HCT116 (cell line): ENCODE data around the gene RASSF9. TPM values are rescaled to one million over a fixed set of nuclear protein-coding genes. Genes with fewer than 3 reads are reported as not detected.
A peak's percentile ranks its signal among the peaks of the same experiment; 100 is the strongest.

Experiments
- ATAC-seq: fragments of 200-7000 bp; cut with Tn5 transposase; 2 replicates; pipeline ENCODE4 v1.9.1; 2020; ENCODE audit warnings: mild to moderate bottlenecking, moderate library complexity
- BruUV-seq: library from RNA; stranded (reverse); fragments of 400-500 nt; replicated peaks from 2 replicates; lab custom pipeline; 2021; lab: Mats Ljungman, UMichigan
- CTCF ChIA-PET: fragments of 300-600 bp; sonication (Branson Sonifier 250); formaldehyde crosslinking; loops from one replicate; lab custom pipeline; 2021; ENCODE audit warnings: antibody characterized with exemption; lab: Charles Lee
- POLR2A ChIA-PET: fragments of 300-600, 350-600 bp; sonication (Branson Sonifier 250); formaldehyde crosslinking; loops from one replicate; lab custom pipeline; 2021; ENCODE audit warnings: antibody characterized with exemption; lab: Charles Lee
- RAD21 ChIA-PET, 2 experiments: fragments of 300-600 bp; sonication (Branson Sonifier 250); formaldehyde crosslinking; loops; one replicate each; lab custom pipeline; 2023; ENCODE audit warnings: low total read pairs in 2 of 2; ENCODE audit not compliant: uncharacterized antibody in 2 of 2, unreplicated experiment in 2 of 2, low non-redundant PET in 1 of 2; lab: Charles Lee
- DNase-seq: peaks from one replicate; pipeline ENCODE4 v3.0.0-alpha.2; 2010; ENCODE audit warnings: low read depth, low spot score
- H2AFZ ChIP-seq: fragments of 200-600 bp; shearing (Covaris generic), sonication (generic); 2 replicates; pipeline ENCODE4 v1.6.1; 2017; ENCODE audit warnings: low read depth, mixed run types, mixed read lengths, antibody characterized with exemption, low read length; ENCODE audit not compliant: poor library complexity, severe bottlenecking
- H3K27ac ChIP-seq: 2 replicates; pipeline ENCODE4 v1.5.1; 2012; ENCODE audit warnings: low read depth, low read length
- H3K27me3 ChIP-seq: fragments of 200-600 bp; sonication (generic); 2 replicates; pipeline ENCODE4 v1.6.1; 2016; ENCODE audit warnings: mixed run types, low read length, mixed read lengths; ENCODE audit not compliant: insufficient read depth
- H3K36me3 ChIP-seq, 2 experiments: fragments of 200-500 bp in 1 of 2; fragments of 200-600 bp in 1 of 2; sonication (Bioruptor generic) in 1 of 2; sonication (generic) in 1 of 2; 2 replicates each; pipeline versions ENCODE4 v1.5.1 to v1.6.1; 2014 to 2016; ENCODE audit warnings: low read length in 2 of 2, inconsistent platforms in 1 of 2, mixed read lengths in 1 of 2, mixed run types in 1 of 2; ENCODE audit not compliant: insufficient read depth in 2 of 2, control insufficient read depth in 1 of 2
- H3K4me1 ChIP-seq, 2 experiments: fragments of 200-600 bp in 1 of 2; sonication (generic) in 1 of 2; 2 replicates each; pipeline versions ENCODE4 v1.5.1 to v1.6.1; 2012 to 2017; ENCODE audit warnings: low read length in 2 of 2, inconsistent platforms in 1 of 2, mild to moderate bottlenecking in 1 of 2, mixed read lengths in 1 of 2, mixed run types in 1 of 2, moderate library complexity in 1 of 2; ENCODE audit not compliant: insufficient read depth in 2 of 2, control insufficient read depth in 1 of 2
- H3K4me2 ChIP-seq: fragments of 200-600 bp; sonication (generic); 2 replicates; pipeline ENCODE4 v1.6.1; 2017; ENCODE audit warnings: mixed run types, low read length, mixed read lengths
- H3K4me3 ChIP-seq, 2 experiments: fragments of 200-600 bp in 1 of 2; sonication (generic) in 1 of 2; replicated peaks in 1 of 2; 2 replicates each; pipeline ENCODE4 v1.5.1; 2011 to 2016; ENCODE audit warnings: low read length in 2 of 2, control low read depth in 1 of 2, low read depth in 1 of 2, mild to moderate bottlenecking in 1 of 2, mixed read lengths in 1 of 2, mixed run types in 1 of 2
- H3K79me2 ChIP-seq: fragments of 200-600 bp; sonication (generic); 2 replicates; pipeline ENCODE4 v1.6.1; 2017; ENCODE audit warnings: mild to moderate bottlenecking, mixed run types, low read length, moderate library complexity, mixed read lengths; ENCODE audit not compliant: insufficient read depth
- H3K9ac ChIP-seq: fragments of 200-600 bp; sonication (generic); 2 replicates; pipeline ENCODE4 v1.6.1; 2016; ENCODE audit warnings: low read length, mixed read lengths
- H3K9me2 ChIP-seq: fragments of 200-600 bp; sonication (generic), shearing (Covaris generic); 2 replicates; pipeline ENCODE4 v1.6.1; 2017; ENCODE audit warnings: mixed run types, mild to moderate bottlenecking, moderate library complexity; ENCODE audit not compliant: insufficient read depth
- H3K9me3 ChIP-seq, 2 experiments: fragments of 200-500 bp in 1 of 2; fragments of 200-600 bp in 1 of 2; sonication (Bioruptor generic) in 1 of 2; sonication (generic) in 1 of 2; 2 replicates each; pipeline ENCODE4 v1.6.1; 2014 to 2017; ENCODE audit warnings: low read length in 2 of 2, mixed read lengths in 2 of 2, inconsistent platforms in 1 of 2, low read depth in 1 of 2, mild to moderate bottlenecking in 1 of 2, mixed run types in 1 of 2, moderate library complexity in 1 of 2; ENCODE audit not compliant: control insufficient read depth in 1 of 2, insufficient read depth in 1 of 2
- H4K20me1 ChIP-seq: fragments of 200-600 bp; sonication (generic), shearing (Covaris generic); 2 replicates; pipeline ENCODE4 v1.6.1; 2017; ENCODE audit warnings: mixed run types, mild to moderate bottlenecking, moderate library complexity; ENCODE audit not compliant: insufficient read depth
- CBX3 ChIP-seq: IDR thresholded peaks from 2 replicates; pipeline ENCODE4 v1.6.1; 2012; ENCODE audit warnings: low read depth
- CTCF ChIP-seq, 3 experiments: fragments of 200-600 bp in 1 of 3; sonication (generic) in 1 of 3; IDR thresholded peaks in 2 of 3; conservative IDR thresholded peaks in 1 of 3; 2 replicates each; pipeline ENCODE4 v1.5.1; 2012 to 2017; ENCODE audit warnings: low read depth in 2 of 3, low read length in 2 of 3, antibody characterized with exemption in 1 of 3, borderline replicate concordance in 1 of 3, control low read depth in 1 of 3, mild to moderate bottlenecking in 1 of 3, mixed read lengths in 1 of 3, mixed run types in 1 of 3, moderate library complexity in 1 of 3; ENCODE audit not compliant: insufficient read depth in 1 of 3
- EGR1 ChIP-seq: IDR thresholded peaks from 2 replicates; pipeline ENCODE4 v1.6.1; 2012; ENCODE audit warnings: low read depth
- EZH2phosphoT487 ChIP-seq: fragments of 200-600 bp; IDR thresholded peaks from 2 replicates; pipeline ENCODE4 v1.6.1; 2018; ENCODE audit warnings: antibody characterized with exemption, borderline replicate concordance
- FOSL1 ChIP-seq: IDR thresholded peaks from 2 replicates; pipeline ENCODE4 v1.6.1; 2012; ENCODE audit warnings: low read depth
- JUND ChIP-seq: IDR thresholded peaks from 2 replicates; pipeline ENCODE4 v1.6.1; 2012
- POLR2AphosphoS5 ChIP-seq: IDR thresholded peaks from 2 replicates; pipeline ENCODE4 v1.6.1; 2011; ENCODE audit warnings: mild to moderate bottlenecking, low read depth, low read length, moderate library complexity
- RAD21 ChIP-seq: IDR thresholded peaks from 2 replicates; pipeline ENCODE4 v1.6.1; 2012; ENCODE audit warnings: low read depth, mild to moderate bottlenecking
- TCF7L2 ChIP-seq: IDR thresholded peaks from 2 replicates; pipeline ENCODE4 v1.7.0; 2011; ENCODE audit warnings: borderline replicate concordance, inconsistent platforms; ENCODE audit not compliant: insufficient read depth, insufficient read length; ENCODE audit errors: extremely low read depth
- YY1 ChIP-seq: IDR thresholded peaks from 2 replicates; pipeline ENCODE4 v1.6.1; 2011; ENCODE audit warnings: low read length, low read depth, moderate library complexity, mild to moderate bottlenecking; ENCODE audit not compliant: insufficient replicate concordance; ENCODE audit errors: extremely low read depth
- ZBTB33 ChIP-seq: IDR thresholded peaks from 2 replicates; pipeline ENCODE4 v1.6.1; 2011; ENCODE audit warnings: mild to moderate bottlenecking, low read length, moderate library complexity; ENCODE audit not compliant: insufficient replicate concordance; ENCODE audit errors: extremely low read depth
- ZNF274 ChIP-seq: fragments of 200-500 bp; sonication (Bioruptor generic); IDR thresholded peaks from 2 replicates; pipeline ENCODE4 v1.6.1; 2014; ENCODE audit warnings: mild to moderate bottlenecking, low read depth, low read length, inconsistent platforms
- intact Hi-C: fragments of 100-400 bp; cut with micrococcal nuclease; formaldehyde crosslinking; loops from 2 replicates; pipeline ENCODE4 v1.10.0; 2022
- total RNA-seq: library from RNA; stranded (reverse); gene quantifications from one replicate; pipeline ENCODE4 v1.2.1, GENCODE V29; 2021; ENCODE audit not compliant: unreplicated experiment

Gene RASSF9
- total RNA-seq, 1 experiment from 2014 or later: not detected

- no TSS peak for BruUV-seq
- peaks cover 0 to 9% of the 10 kb centered on the region in 2 experiments; a peak in 2 of 4 replicates for H3K4me1 ChIP-seq
- ATAC-seq: no peak
- H3K27me3 ChIP-seq: no peaks in the 10 kb centered on the region
- H3K36me3 ChIP-seq: no peaks in the 10 kb centered on the region
- H3K9me3 ChIP-seq: no peaks in the 10 kb centered on the region
- no peaks in the 10 kb centered on the region for H3K9me2 ChIP-seq
- peak overlapping the region; percentile 47 for H2AFZ ChIP-seq
- no peak overlapping the region for H3K4me3 ChIP-seq
- no peak overlapping the region for H3K4me2 ChIP-seq
- ChIA-PET RAD21 (no interaction called here), CTCF (no interaction called here), POLR2A (no interaction called here)
- no peak for DNase-seq
- no peak overlapping the region for H3K27ac ChIP-seq
- no peaks in the 10 kb centered on the region for H3K79me2 ChIP-seq
- TF ChIP-seq RAD21 (no peak), ZNF274 (no peak), FOSL1 (no peak), CBX3 (no peak), CTCF (IDR thresholded peaks at IDR 0.05 in 2 of 3, conservative IDR thresholded peaks at IDR 0.05 in 1 of 3; ENCODE audit: borderline replicate concordance in 1 of 3, insufficient read depth in 1 of 3, low read depth in 2 of 3, low read length in 2 of 3) (no peak), YY1 (no peak), TCF7L2 (no peak), EZH2phosphoT487 (no peak), EGR1 (no peak), JUND (no peak), POLR2AphosphoS5 (no peak), ZBTB33 (no peak)
- intact Hi-C loops: no loop called here
- H3K9ac ChIP-seq: no peak overlapping the region
- no peaks in the 10 kb centered on the region for H4K20me1 ChIP-seq
Measured at GRCh38 chr12:85803923-85804322, 32.3 kb downstream of the RASSF9 start.
